ENCODE measurements around the gene PPP4R2.
"Not testable (repeated sequence)": the region's sequence is repeated elsewhere in the genome, so short reads cannot be mapped to it uniquely, and the experiment has no call there.

Gene PPP4R2

GRCh38 chr3:72977060-72977808 is 19.4 kb upstream of the PPP4R2 start:
- no peak for DNase-seq

GRCh38 chr3:72982609-72983366 is 13.8 kb upstream of the PPP4R2 start:
- no peak for DNase-seq

- no peak for DNase-seq
Observed at GRCh38 chr3:72985576-72985975, 11.0 kb upstream of the PPP4R2 start.

- no peak for DNase-seq
Observed at GRCh38 chr3:72990701-72991395, 5.8 kb upstream of the PPP4R2 start.

GRCh38 chr3:72991522-72991921 is 5.1 kb upstream of the PPP4R2 start:
- DNase-seq: no peak

GRCh38 chr3:72993391-72993790 is 3.2 kb upstream of the PPP4R2 start:
- DNase-seq: no peak

GRCh38 chr3:72995337-72995736 is 1.3 kb upstream of the PPP4R2 start:
- no peak for DNase-seq

GRCh38 chr3:72996121-72996472 is 514 bp upstream of the PPP4R2 start:
- DNase-seq: peak; percentile 7

GRCh38 chr3:72997421-72997961 is 880 bp downstream of the PPP4R2 start:
- DNase-seq: no peak

GRCh38 chr3:72998466-72998865 is 1.9 kb downstream of the PPP4R2 start:
- no peak for DNase-seq

GRCh38 chr3:72999951-73000350 is 3.3 kb downstream of the PPP4R2 start:
- no peak for DNase-seq

- not testable (repeated sequence) for DNase-seq
Observed at GRCh38 chr3:73003050-73003449, 6.4 kb downstream of the PPP4R2 start.

GRCh38 chr3:73004316-73004715 is 7.7 kb downstream of the PPP4R2 start:
- no peak for DNase-seq

GRCh38 chr3:73007992-73008712 is 11.5 kb downstream of the PPP4R2 start:
- no peak for DNase-seq

- DNase-seq: no peak
Observed at GRCh38 chr3:73009008-73009407, 12.4 kb downstream of the PPP4R2 start.

GRCh38 chr3:73009750-73010149 is 13.1 kb downstream of the PPP4R2 start:
- no peak for DNase-seq

- DNase-seq: no peak
Observed at GRCh38 chr3:73010158-73010557, 13.5 kb downstream of the PPP4R2 start.

GRCh38 chr3:73018298-73018697 is 21.7 kb downstream of the PPP4R2 start:
- no peak for DNase-seq

GRCh38 chr3:73018790-73019441 is 22.3 kb downstream of the PPP4R2 start:
- DNase-seq: no peak

GRCh38 chr3:73021301-73021835 is 24.8 kb downstream of the PPP4R2 start:
- no peak for DNase-seq

- no peak for DNase-seq
Observed at GRCh38 chr3:73024836-73025235, 28.2 kb downstream of the PPP4R2 start.
